Lung (tissue), 12 donors: ENCODE data around the gene ASS1. TPM values are rescaled to one million over a fixed set of nuclear protein-coding genes. Genes with fewer than 3 reads are reported as not detected.

Experiments
- ATAC-seq: fragments of 200-7000 bp; cut with Tn5 transposase; one replicate; pipeline ENCODE4 v1.9.1; 2020; ENCODE audit warnings: moderate number of reproducible peaks; ENCODE audit not compliant: insufficient read depth, low FRiP score
- DNase-seq, 3 donors: peaks; one replicate each; pipeline ENCODE4 v3.0.0-alpha.2; 2013 to 2017
- H3K27ac ChIP-seq, 2 donors: one replicate each; pipeline ENCODE4 v1.5.1; 2013; ENCODE audit warnings: mild to moderate bottlenecking in 2 of 2, moderate library complexity in 2 of 2, control low read depth in 1 of 2, inconsistent platforms in 1 of 2, low read depth in 1 of 2, low read length in 1 of 2
- H3K27me3 ChIP-seq, 3 donors: one replicate each; pipeline ENCODE4 v1.5.1; 2013; ENCODE audit warnings: low read length in 2 of 3; ENCODE audit not compliant: control insufficient read depth in 3 of 3, insufficient read depth in 3 of 3
- H3K36me3 ChIP-seq, 4 donors: one replicate each; pipeline ENCODE4 v1.5.1; 2013; ENCODE audit warnings: low read length in 4 of 4, mild to moderate bottlenecking in 1 of 4, moderate library complexity in 1 of 4; ENCODE audit not compliant: control insufficient read depth in 4 of 4, insufficient read depth in 4 of 4
- H3K4me1 ChIP-seq, 5 donors: one replicate each; pipeline ENCODE4 v1.5.1; 2013; ENCODE audit warnings: low read length in 5 of 5, mild to moderate bottlenecking in 2 of 5, moderate library complexity in 1 of 5; ENCODE audit not compliant: control insufficient read depth in 5 of 5, insufficient read depth in 5 of 5
- H3K4me3 ChIP-seq: one replicate; pipeline ENCODE4 v1.5.1; 2013; ENCODE audit warnings: mild to moderate bottlenecking, control low read depth, moderate library complexity
- H3K9ac ChIP-seq, 2 donors: one replicate each; pipeline ENCODE4 v1.5.1; 2013; ENCODE audit warnings: low read length in 2 of 2, control low read depth in 1 of 2; ENCODE audit not compliant: insufficient read depth in 1 of 2
- H3K9me3 ChIP-seq, 4 donors: one replicate each; pipeline ENCODE4 v1.5.1; 2013; ENCODE audit warnings: low read length in 3 of 4, mild to moderate bottlenecking in 1 of 4, moderate library complexity in 1 of 4; ENCODE audit not compliant: control insufficient read depth in 4 of 4, insufficient read depth in 3 of 4
- CTCF ChIP-seq: IDR thresholded peaks from 2 replicates; pipeline ENCODE4 v1.5.1; 2012; ENCODE audit warnings: mild to moderate bottlenecking; ENCODE audit errors: control extremely low read depth, extremely low read depth
- WGBS, 2 donors: extraction: QIAGEN DNeasy Blood & Tissue Kit; methylation state at CpG; one replicate each; pipeline ENCODE4 v1.1.7; 2013; 5-methylcytosine and 5-hydroxymethylcytosine counted together
- polyA plus RNA-seq, 2 donors: library from polyadenylated mRNA; stranded (reverse); fragments of 200-250 nt; gene quantifications; one replicate each; pipeline ENCODE4 v1.2.1, GENCODE V29; 2013
- total RNA-seq, 2 donors: library from RNA; depleted of rRNA in 1 of 2; stranded (reverse); fragments of >200 nt in 1 of 2; gene quantifications; one replicate each; pipeline ENCODE4 v1.2.1, GENCODE V29; 2014 to 2021
- donor health status: control.
- donor health status: control.
- donor health status: Bipolar disorder and iron deficiency.
- donor health status: healthy.
- donor health status: DM: yes; HTN: yes; CAD: no.

The ASS1 gene
- total and polyA plus RNA-seq, 4 donors = 51.2 to 165 (median 112) TPM

DNA sequence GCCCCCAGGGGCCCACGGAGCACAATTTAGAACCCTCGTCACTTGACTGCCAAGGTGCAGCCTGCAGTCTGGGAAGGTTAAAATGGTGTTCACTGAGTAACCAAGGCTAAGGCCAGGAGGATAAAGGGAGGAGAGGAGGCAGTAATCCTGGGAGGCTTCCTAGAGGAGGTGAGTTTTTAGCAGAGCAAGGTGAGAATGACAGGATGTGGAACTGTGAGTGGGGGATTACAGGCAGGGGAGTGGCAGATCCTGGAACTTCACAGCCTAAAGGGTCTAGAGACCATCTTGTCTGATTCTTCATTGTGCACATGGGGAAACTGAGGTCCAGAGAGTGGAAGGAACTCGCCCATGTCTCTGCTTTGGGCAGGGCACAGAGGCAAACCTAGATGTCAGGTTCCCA is 42.5 kb upstream of the ASS1 start:
- Histone ChIP-seq H3K4me3 (no peak overlapping the region), H3K27me3 (no peaks in the 10 kb centered on the region), H3K27ac (no peak overlapping the region), H3K9me3 (no peaks in the 10 kb centered on the region), H3K36me3 (no peaks in the 10 kb centered on the region), H3K9ac (no peak overlapping the region), H3K4me1 (no peaks in the 10 kb centered on the region)
- ATAC-seq (no peak), DNase-seq (no peak)
- WGBS, 2 donors = 91 to 95% methylated on average over 3 of the region's 3 CpGs
- TF ChIP-seq CTCF = no peak

- WGBS, 2 donors = 84 to 88% methylated on average over 26 to 28 of the region's 28 CpGs
- Histone ChIP-seq H3K9me3 (peaks cover 0 to 1% (median 0%) of the 10 kb centered on the region in 4 donors), H3K4me1 (no peaks in the 10 kb centered on the region), H3K27me3 (no peaks in the 10 kb centered on the region), H3K36me3 (no peaks in the 10 kb centered on the region), H3K9ac (no peak overlapping the region), H3K27ac (no peak overlapping the region), H3K4me3 (no peak overlapping the region)
- ATAC-seq (no peak), DNase-seq (no peak)
- no peak for TF ChIP-seq CTCF
These were observed 41.9 kb upstream of the ASS1 start for GRCh38 chr9:130402645-130403440.

DNA sequence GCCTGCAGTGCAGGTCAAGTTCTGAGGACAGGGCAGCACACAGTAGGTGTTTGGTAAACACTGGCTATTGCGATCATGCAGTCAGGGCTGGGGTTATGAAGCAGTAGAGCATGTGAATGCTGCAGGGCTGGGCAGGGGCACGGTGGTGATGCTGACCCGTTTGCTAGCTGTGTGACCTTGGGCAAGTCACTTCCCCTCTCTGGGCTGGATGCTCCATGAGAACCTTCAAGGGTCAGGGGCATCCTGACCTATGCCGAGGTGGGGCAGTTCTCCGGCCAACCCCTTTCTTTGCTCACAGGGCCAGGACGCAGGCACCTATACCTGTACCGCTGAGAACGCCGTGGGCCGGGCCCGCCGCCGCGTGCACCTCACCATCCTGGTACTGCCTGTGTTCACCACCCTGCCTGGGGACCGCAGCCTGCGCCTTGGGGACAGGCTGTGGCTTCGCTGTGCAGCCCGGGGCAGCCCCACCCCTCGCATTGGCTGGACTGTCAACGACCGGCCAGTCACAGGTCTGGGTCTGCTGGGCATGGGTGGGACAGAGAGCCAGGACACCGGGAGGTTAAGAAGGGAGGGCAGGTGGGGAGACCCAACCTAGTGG is 39.0 kb upstream of the ASS1 start:
- H3K36me3 ChIP-seq = no peaks in the 10 kb centered on the region
- WGBS, 2 donors = 94 to 98% methylated on average over 21 to 22 of the region's 22 CpGs
- no peaks in the 10 kb centered on the region for H3K27me3 ChIP-seq
- peaks cover 0 to 2% (median 0%) of the 10 kb centered on the region in 4 donors for H3K9me3 ChIP-seq
- no peak overlapping the region for H3K9ac ChIP-seq
- ATAC-seq = no peak
- DNase-seq = no peak
- no peak overlapping the region for H3K27ac ChIP-seq
- TF ChIP-seq CTCF = no peak
- no peak overlapping the region for H3K4me3 ChIP-seq
- H3K4me1 ChIP-seq = no peaks in the 10 kb centered on the region
